ENCODE results near the gene MIPOL1. TPM values are rescaled to one million over a fixed set of nuclear protein-coding genes. Genes with fewer than 3 reads are reported as not detected.

MIPOL1 gene
- total and polyA plus RNA-seq, 4 donors = 0.51 to 6.6 (median 1.9) TPM

DNA sequence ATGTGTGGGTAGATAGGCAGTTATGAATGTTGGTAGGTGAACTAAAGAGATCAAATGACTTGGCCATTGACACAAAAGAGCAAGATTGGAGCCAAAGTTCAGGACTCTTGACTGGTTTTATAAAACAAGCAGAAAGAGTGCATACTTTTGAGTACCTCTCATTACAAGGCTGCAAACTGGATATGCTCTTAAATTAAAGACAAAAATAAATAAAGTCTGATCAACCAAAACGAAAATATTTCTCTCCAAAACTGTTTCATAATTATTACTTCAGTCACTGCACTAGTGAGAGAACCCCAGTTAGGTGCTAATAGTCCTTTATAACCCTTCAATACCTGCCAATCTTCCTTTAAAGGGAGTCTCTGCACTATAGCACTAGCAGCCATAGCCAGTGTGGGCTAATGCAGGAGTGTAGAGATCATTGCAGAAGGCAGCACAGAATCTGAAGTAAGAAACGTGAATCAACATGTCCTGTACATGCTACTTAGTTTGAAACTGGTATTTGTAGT, 250.2 kb downstream of the MIPOL1 start:
- 21% methylated on average over 2 of the region's 2 CpGs for WGBS
- TF ChIP-seq, protein P1, sequence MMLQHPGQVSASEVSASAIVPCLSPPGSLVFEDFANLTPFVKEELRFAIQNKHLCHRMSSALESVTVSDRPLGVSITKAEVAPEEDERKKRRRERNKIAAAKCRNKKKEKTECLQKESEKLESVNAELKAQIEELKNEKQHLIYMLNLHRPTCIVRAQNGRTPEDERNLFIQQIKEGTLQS (IDR thresholded peaks at IDR 0.05) = no peak
- TF ChIP-seq, protein P2, sequence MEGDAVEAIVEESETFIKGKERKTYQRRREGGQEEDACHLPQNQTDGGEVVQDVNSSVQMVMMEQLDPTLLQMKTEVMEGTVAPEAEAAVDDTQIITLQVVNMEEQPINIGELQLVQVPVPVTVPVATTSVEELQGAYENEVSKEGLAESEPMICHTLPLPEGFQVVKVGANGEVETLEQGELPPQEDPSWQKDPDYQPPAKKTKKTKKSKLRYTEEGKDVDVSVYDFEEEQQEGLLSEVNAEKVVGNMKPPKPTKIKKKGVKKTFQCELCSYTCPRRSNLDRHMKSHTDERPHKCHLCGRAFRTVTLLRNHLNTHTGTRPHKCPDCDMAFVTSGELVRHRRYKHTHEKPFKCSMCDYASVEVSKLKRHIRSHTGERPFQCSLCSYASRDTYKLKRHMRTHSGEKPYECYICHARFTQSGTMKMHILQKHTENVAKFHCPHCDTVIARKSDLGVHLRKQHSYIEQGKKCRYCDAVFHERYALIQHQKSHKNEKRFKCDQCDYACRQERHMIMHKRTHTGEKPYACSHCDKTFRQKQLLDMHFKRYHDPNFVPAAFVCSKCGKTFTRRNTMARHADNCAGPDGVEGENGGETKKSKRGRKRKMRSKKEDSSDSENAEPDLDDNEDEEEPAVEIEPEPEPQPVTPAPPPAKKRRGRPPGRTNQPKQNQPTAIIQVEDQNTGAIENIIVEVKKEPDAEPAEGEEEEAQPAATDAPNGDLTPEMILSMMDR (IDR thresholded peaks at IDR 0.05; ENCODE audit: low read depth, low read length, missing input control) = no peak
- TF ChIP-seq JUND (IDR thresholded peaks at IDR 0.05) (no peak), RAD21 (IDR thresholded peaks at IDR 0.05) (no peak), FOXA2 (IDR thresholded peaks at IDR 0.05) (no peak), YY1 (IDR thresholded peaks at IDR 0.05) (peak; percentile 43), NR2F2 (IDR thresholded peaks at IDR 0.05) (no peak), HNF4G (IDR thresholded peaks at IDR 0.05) (no peak), HNF4A (conservative IDR thresholded peaks at IDR 0.05) (peak; percentile 40 to 47), FOXA1 (IDR thresholded peaks at IDR 0.05) (no peak), GABPA (IDR thresholded peaks at IDR 0.05 in 1 of 2, conservative IDR thresholded peaks at IDR 0.05 in 1 of 2) (no peak), TAF1 (conservative IDR thresholded peaks at IDR 0.05) (no peak), SP1 (IDR thresholded peaks at IDR 0.05) (peak; percentile 22), RXRA (IDR thresholded peaks at IDR 0.05) (peak in 1 of 2 donors; percentile 21), EGR1 (IDR thresholded peaks at IDR 0.05; ENCODE audit: low read depth in 2 of 2) (no peak)
- TF ChIP-seq, protein P3, sequence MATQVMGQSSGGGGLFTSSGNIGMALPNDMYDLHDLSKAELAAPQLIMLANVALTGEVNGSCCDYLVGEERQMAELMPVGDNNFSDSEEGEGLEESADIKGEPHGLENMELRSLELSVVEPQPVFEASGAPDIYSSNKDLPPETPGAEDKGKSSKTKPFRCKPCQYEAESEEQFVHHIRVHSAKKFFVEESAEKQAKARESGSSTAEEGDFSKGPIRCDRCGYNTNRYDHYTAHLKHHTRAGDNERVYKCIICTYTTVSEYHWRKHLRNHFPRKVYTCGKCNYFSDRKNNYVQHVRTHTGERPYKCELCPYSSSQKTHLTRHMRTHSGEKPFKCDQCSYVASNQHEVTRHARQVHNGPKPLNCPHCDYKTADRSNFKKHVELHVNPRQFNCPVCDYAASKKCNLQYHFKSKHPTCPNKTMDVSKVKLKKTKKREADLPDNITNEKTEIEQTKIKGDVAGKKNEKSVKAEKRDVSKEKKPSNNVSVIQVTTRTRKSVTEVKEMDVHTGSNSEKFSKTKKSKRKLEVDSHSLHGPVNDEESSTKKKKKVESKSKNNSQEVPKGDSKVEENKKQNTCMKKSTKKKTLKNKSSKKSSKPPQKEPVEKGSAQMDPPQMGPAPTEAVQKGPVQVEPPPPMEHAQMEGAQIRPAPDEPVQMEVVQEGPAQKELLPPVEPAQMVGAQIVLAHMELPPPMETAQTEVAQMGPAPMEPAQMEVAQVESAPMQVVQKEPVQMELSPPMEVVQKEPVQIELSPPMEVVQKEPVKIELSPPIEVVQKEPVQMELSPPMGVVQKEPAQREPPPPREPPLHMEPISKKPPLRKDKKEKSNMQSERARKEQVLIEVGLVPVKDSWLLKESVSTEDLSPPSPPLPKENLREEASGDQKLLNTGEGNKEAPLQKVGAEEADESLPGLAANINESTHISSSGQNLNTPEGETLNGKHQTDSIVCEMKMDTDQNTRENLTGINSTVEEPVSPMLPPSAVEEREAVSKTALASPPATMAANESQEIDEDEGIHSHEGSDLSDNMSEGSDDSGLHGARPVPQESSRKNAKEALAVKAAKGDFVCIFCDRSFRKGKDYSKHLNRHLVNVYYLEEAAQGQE (IDR thresholded peaks at IDR 0.05) = no peak
- TF ChIP-seq, protein P4, sequence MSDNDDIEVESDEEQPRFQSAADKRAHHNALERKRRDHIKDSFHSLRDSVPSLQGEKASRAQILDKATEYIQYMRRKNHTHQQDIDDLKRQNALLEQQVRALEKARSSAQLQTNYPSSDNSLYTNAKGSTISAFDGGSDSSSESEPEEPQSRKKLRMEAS (IDR thresholded peaks at IDR 0.05) = no peak
- TF ChIP-seq, protein P5, sequence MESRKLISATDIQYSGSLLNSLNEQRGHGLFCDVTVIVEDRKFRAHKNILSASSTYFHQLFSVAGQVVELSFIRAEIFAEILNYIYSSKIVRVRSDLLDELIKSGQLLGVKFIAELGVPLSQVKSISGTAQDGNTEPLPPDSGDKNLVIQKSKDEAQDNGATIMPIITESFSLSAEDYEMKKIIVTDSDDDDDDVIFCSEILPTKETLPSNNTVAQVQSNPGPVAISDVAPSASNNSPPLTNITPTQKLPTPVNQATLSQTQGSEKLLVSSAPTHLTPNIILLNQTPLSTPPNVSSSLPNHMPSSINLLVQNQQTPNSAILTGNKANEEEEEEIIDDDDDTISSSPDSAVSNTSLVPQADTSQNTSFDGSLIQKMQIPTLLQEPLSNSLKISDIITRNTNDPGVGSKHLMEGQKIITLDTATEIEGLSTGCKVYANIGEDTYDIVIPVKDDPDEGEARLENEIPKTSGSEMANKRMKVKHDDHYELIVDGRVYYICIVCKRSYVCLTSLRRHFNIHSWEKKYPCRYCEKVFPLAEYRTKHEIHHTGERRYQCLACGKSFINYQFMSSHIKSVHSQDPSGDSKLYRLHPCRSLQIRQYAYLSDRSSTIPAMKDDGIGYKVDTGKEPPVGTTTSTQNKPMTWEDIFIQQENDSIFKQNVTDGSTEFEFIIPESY (IDR thresholded peaks at IDR 0.05) = no peak
- DNase-seq (ENCODE audit: low spot score) = no peak

More for the DNA sequence above, 250.2 kb downstream of the MIPOL1 start:
- Histone ChIP-seq H3K9ac (ENCODE audit: low read depth in 1 of 2, low read length in 2 of 2) (no peak overlapping the region), H3K4me1 (ENCODE audit: control insufficient read depth in 4 of 4, insufficient read depth in 4 of 4, low read length in 3 of 4) (peaks cover 0 to 10% (median 4%) of the 10 kb centered on the region in 4 donors), H3K4me3 (ENCODE audit: low read depth in 1 of 3, low read length in 3 of 3) (no peak overlapping the region), H3K9me3 (ENCODE audit: control insufficient read depth in 4 of 4, low read length in 3 of 4) (no peaks in the 10 kb centered on the region), H3K36me3 (ENCODE audit: control insufficient read depth in 4 of 4, insufficient read depth in 3 of 4, low read depth in 1 of 4, low read length in 3 of 4) (no peaks in the 10 kb centered on the region), H3K27me3 (ENCODE audit: control insufficient read depth in 4 of 4, insufficient read depth in 4 of 4, low read length in 3 of 4) (no peaks in the 10 kb centered on the region), H3K27ac (ENCODE audit: low read depth in 1 of 2, low read length in 2 of 2) (no peak overlapping the region)
